HG03025 (cell line): ENCODE measurements around the gene ECE1.

Experiments
- ATAC-seq: cut with Tn5 transposase; IDR thresholded peaks from one replicate; pipeline ENCODE4 v1.9.1; 2021; ENCODE audit warnings: mild to moderate bottlenecking, moderate library complexity; ENCODE audit not compliant: unreplicated experiment, low FRiP score

The ECE1 gene

DNA sequence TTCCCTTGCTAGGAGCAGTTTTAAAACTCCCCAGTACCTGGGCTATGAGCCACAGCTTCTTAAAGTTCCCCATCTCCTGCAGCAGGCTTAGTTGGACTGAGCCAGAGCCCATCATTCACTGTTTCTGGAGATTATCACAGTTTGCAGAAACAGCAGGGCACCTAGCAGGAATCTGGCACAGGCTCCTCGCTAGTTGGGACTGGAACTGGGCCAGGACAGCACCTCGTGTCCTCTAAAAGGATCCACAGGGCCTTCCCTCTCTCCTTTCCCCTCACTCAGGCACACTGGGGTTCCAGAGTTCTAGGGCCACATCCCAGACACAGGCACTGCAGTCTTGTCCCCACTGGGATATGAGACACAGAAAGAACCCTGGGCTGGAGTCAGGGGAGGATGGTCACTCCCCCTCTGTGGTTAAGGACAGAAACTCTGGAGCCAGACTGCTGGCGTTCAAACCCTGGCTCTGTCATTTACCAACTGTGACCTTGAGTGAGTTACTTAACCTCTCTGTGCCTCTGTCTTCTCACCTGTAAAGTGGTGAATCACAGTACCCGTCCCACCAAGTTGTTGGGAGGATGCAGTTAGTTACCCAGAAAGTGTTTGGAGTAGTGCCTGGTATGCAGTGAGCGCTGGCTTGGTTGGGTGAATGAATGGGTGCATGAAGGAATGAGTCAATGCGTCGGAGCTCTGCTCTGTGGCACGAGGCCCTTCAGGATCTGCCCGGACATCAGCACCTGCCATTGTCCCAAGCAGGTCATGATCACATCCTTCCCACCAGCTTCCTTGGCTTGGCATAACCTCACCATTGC, 18.8 kb upstream of the ECE1 start:
- ATAC-seq, result no peak

DNA sequence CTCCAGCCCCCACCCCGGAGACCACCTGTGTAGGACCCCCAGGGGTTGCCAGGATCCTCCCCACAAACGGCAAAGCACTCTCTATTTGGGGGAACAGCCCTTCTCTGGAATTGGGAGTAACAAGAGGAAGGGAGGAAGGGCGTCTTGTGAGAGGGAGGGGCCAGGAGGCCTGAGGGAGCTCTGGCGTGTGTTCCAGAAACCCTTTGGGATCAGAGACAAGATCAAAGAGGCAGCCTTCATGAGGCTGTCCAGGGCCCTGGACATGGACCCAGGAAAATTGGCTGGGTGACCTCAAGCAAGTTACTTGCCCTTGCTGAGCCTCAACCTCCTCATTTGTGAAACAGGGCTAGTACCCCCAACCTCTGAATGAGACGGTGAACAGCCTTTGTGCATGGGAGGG, 18.1 kb upstream of the ECE1 start:
- no peak for ATAC-seq

DNA sequence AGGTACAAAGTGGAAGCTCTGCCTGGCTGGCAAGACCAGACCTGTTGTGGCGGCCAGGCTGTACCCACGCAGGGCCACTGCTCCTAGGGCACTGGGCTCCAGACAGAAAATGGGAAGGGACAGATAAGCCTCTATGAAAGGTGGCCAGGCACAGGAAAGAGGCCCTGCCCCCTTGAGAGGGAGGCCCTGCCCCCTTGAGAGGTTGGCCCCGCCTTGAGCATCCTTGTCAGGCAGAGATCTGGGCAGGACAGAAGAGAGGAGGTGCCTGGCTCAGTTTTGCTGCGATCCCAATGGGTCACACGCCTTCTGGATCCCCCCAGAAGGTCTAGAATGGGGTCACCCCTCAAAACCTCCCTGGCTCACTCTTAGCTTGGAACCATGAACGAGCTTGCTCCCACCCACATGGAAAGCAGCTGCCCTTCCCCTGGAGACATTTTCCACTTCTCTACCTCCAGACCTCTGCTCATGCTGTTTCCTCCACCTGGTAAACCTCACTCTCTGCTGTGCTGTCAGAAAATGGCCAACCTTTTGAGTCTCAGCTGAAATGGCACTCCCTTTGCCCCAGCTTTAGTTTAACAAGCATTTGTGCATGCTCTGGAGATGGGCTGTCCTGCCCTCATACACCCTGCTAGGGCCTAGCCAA, 17.5 kb upstream of the ECE1 start:
- ATAC-seq, result no peak

DNA sequence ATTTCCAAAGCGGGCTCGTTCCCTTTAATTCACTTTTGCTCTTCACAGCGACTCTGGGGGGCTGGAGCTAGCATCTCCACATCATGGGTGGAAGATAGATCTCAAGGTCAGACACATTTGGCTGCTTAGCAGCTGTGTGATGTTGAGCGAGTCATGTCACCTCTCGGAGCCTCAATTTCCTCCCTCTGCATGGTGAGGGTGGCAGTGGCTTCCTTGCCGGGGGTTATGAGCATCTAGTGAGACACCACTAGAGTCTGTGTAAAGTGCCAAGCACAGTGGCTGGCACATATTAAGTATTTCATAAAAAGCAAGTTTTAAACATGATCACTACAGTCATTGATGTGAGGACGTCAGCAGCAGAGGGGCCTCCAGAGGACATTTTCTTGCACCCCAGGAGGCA, 16.9 kb upstream of the ECE1 start:
- no peak for ATAC-seq

DNA sequence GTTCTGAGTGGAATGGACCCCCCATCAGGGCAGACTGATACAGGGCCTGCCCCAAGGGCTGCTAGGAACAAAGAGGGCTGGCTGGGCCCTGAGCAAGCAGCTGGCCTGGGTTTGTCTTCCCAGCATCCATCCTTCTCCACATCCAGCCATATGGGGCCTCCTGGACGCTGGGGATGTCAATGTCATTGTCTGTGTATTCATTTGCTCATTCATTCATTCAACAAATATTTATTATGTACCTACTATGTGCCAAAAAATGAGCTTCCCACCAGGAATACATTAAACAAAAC, 15.6 kb upstream of the ECE1 start:
- ATAC-seq, result no peak

DNA sequence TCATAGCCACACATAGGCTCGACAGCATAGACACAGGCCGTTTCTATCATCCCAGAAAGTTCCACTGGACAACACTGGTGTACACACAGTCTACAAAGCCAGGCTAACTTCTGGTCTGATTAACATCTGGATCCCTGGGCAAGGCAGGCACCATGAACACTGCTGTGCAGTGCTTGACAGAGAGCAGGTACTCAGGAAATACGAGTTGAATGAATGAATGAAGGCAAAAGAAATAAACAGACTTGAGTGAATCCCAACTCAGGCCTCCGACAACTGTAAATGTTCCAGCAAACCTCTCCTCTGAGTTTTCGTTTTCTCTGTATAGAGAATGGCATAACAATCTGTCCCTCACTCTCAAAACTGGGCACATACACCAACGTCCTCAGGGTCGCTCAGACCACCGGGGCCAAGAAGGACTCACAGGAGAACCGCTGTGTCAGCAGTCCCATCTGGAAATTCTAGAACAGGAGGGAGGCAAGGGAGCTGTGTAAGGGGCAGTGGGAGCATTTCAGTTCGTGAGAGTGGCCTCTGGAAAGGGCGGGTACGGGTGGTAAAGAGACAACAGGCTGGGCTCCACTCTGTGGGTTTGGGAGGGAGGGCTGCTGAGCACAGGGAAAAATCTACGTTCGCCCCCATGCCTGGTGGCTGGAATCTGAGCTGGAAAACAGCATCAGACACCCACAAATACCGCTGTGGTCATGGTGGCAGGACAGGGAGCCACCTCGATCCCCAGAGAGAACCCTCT, 15.1 kb upstream of the ECE1 start:
- no peak for ATAC-seq

DNA sequence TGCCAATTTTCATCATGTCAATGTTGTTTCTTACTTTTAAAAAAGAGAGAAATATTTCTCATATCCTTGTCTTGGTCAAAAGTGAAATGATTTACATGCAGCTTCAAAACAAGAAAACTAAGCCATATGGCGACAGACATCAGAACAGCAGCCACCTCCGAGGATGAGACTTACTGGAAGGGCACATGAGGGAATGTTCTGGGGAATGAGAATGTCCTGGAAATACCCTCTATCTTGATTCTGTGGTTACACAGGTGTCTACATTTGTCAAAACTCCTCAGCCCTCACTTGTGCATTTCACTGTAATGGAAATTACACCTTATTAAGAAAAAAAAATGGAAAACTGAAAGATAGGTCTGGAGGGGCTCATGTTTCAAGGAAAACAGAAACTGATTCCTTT, 14.2 kb upstream of the ECE1 start:
- no peak for ATAC-seq

DNA sequence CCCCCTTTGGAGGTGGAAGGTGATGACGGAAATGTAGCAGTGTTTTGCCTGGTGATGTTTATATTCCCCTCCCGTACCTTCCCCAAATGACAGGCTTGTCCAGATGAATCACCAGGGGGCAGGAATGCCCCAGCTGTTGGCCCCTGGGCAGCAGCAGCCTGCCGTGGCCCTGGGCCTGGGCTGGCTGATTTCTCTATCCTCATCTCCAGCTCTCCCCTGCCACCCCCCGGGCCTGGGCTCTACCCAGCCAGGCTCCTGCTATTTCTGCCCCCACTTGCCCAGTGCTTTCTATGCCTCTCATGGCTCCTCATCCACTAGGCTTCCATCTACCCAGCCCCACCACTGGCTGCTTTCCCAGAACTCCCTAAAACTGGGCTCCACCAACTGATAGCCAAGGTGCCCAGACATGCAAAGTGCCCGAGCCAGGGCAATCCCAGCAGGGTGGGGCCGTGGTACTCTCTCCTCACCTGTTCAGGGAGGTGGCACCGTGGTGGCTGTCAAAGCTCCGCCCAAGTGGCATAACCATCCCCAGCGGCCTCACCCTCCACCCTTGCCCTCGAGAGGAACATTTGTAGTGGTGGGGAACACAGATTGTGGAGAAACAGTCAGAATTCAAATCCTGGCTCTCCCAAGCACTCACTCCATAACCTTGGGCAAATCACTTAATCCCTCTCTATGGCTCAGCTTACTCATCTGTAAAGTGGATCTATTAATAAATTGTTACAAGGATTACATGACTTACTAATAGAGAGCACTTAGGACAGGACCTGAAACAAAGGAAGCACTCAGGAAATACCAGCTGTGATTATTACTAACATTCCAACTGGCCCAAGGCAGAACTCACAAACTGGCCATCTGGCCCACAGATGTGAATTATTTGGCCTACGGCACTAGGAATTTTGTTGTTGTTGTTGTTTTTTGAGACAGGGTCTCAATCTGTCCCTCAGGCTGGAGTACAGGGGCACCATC, 12.8 kb upstream of the ECE1 start:
- ATAC-seq, result no peak

DNA sequence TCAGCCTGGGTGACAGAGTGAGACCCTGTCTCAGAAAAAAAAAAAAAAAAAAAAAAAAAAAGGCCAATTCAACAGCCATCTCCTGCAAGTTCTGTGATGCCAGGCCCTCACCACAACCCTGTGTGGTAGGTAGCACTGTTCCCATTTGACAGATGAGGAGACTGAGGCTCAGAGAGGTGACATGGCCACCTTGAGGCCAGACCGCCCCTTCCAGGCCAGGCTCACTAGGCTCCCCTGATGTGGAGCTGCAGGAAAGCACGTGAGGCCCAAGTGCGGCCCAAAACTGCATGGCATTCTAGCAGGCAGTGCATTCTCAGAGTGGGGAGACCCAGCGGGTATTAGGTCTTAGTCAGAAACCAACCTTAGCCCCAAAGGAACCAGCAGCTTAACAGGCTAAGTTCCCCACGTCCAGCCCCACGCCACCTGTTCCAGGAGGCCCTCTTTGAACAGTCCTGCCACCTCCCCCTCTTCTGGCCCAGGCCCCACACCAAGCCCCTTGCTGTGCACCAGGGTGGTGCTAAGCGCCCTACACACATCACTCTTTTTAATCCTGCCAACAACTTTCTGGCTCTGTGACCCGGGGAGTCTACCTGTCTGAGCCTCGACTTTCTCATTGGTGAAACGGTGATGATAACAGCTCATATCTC, 11.7 kb upstream of the ECE1 start:
- ATAC-seq, result no peak

DNA sequence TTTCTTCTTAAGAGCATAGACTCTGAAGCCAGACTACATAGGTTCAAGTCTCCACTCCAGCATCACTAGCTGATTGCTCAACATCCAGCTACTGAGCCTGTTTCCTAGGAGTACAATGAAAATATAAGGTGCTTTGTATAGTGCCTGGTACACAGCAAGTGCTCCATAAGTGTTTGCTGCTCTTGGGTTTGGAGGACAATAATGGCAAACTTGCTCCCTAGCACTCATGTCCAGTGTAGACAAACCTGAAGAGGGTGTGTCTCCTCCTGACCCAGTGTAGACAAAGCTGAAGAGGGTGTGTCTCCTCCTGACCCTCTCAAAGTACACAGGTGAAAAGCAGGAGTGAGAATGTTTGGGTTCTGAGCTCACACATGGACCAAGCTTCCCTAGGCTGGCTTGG, 10.5 kb upstream of the ECE1 start:
- ATAC-seq, result no peak

DNA sequence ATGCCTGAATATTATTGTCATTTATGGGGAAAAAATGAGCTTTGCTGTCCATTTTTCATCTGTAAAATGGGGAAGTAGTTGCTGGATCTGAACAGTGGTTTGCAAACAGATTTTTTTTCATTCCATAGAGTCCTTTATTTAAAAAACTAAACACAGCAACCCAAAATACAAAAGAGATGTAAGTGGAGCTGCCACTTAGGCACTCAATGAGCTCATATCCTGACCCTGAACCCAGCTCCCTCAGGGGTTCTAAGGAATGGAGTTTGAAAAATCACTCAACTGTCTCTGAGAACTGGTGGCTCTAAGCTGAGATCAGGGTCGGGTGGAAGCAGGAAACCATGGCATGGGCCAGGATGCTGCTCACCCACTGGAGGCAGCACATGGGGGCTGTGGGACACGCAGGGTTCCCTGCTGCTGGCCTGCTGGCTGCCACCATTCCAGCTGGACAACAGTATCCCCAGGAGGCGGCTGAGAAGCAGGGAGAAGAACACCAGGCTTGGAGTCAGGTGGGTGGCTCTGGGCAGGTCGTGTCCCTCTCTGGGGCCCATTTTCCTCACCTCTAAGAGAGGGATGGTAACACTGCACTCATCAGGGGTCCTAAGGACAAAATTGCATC, 9.6 kb upstream of the ECE1 start:
- no peak for ATAC-seq

DNA sequence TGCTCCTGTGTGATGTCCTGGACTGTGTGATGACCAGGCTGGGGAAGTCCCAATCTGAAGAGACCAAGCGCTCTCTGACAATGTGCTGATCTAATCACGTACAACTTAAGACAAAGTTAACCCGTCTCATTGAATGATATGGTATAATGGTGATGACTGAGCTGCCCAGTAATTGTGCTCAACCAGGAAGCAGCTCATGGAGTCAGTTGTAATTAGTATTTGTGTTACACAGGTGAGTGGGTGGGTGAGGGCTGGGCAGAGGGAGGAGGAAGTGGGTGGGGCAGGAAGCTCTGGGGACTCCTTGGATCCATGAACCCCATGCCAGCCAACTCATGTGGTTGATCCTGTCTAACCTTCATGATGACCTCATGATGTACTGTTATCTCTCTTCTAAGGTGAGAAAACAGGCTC, 8.7 kb upstream of the ECE1 start:
- ATAC-seq, result no peak

DNA sequence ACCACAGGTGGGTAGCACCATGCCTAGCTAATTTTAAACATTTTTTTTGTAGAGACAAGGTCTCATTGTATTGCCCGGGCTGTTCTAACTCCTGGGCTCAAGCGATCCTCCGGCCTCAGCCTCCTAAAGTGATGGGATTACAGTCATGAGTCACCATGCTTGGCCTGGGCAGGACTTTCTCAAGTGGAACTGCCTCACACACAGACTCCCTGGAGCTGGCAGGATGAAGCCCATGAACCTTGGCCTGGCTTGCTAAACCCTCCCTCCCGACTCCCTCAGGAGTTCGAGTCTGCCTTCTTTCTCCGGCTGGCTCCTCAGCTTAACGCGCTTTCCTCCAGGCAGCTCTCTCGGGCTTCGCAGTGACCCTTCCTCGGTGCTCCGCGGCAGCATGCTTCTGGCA, 7.7 kb upstream of the ECE1 start:
- no peak for ATAC-seq

DNA sequence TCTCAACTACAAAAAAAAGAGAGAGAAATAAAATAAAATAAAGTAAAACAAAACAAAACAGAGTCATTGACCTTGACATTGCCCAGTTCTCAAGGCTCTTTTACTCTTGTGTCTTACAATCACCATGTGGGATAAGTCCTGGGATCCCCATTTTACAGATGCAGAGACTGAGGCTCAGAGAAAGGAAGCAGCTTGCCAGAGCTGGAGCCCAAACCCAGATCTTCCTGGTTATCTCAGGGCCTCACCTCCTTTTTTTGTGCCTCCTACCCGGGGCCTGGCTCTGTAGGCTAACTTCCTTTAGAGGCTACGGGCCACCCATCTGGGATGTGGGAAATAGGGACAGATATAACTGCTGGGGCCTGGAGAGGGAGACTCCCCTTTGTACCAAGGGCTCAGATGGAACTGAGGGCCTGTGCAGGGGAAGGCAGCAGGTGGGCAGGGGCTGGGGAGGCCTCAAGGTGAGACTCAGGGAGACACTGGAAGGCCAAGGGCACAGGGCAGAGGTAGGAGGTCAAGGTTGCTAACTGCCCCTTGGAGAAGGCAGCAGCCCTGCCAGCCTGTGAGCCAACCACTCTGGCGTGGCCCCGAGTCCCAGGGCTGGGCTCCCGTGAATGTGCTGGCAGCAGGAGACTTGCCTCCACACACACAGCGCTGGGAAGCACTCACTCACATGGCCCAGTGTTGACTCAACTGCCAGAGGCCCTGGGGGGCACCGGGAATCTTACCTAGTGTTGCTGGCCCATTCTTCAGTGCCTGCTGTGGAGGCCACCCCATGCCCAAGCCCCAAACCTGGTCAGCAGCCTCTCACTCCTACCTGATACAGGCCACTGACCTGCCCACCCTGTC, 6.5 kb upstream of the ECE1 start:
- no peak for ATAC-seq

DNA sequence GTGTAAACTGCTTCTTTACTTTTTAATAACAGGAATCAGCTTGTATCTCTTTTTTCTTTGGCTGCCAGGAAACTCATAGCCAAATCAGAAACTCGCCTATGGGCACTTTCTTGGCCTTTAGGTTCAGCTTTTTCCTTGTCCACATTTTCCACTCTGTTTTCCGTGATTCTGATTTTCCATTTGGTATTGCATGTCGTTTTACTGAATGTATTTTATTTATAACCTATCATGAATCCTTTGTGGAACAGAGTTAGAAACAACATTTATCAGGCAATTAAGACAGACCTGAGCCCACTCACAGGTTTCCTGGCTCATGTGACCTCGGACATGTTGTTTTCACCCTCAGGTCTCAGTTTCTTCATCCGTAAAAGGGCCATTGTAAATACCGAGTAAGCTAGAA, 5.3 kb upstream of the ECE1 start:
- no peak for ATAC-seq

DNA sequence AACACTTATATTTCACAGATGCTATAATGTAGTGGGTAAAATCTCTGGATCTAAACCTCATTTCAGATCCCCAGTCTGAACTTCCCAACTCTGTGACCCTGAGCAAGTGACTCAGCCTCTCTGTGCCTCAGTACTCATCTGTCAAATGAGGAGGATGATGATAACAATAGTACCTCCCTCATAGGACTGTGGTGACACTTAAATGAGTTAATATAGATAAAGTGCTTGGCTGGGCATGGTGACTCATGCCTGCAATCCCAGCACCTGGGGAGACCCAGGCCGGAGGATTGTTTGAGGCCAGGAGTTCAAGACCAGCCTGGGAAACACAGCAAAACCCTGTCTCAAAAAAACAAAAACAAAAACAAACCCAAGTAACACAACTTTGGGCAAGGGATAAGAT, 4.7 kb upstream of the ECE1 start:
- no peak for ATAC-seq

DNA sequence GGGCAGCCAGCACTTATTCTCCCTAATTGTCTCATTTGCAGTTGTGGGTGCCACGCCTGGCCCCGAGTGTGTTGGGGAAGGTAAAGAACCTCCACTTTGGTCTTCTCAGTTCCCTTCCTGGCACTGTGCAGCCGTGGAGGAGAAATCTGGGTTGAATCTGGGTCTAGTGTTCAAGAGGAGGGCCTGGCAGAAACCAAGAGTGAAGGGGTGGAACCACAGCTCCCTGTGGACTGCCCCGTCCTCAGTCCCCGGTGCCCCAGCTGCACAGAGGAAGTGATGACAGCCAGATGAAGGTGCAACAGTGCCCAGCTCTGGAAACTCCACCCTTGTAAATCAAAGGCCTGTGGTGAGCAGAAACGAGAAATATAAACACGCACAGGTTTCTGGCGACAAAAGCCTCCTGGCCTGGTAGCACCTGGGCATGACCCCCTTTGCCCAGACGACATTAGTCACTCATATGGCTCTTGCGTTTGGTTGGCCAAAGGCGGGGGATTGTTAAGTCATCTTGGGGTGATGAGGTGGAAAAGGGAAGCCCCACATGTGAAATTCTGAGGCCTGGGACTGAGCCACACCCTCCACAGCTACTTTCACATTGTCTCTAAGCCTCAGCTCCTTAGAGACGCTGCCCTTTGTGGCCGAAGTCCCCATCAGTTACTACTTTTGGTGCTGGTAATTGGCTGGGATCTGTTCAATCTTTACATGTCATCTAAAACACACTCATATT, 4.2 kb upstream of the ECE1 start:
- peak; percentile 54 for ATAC-seq

DNA sequence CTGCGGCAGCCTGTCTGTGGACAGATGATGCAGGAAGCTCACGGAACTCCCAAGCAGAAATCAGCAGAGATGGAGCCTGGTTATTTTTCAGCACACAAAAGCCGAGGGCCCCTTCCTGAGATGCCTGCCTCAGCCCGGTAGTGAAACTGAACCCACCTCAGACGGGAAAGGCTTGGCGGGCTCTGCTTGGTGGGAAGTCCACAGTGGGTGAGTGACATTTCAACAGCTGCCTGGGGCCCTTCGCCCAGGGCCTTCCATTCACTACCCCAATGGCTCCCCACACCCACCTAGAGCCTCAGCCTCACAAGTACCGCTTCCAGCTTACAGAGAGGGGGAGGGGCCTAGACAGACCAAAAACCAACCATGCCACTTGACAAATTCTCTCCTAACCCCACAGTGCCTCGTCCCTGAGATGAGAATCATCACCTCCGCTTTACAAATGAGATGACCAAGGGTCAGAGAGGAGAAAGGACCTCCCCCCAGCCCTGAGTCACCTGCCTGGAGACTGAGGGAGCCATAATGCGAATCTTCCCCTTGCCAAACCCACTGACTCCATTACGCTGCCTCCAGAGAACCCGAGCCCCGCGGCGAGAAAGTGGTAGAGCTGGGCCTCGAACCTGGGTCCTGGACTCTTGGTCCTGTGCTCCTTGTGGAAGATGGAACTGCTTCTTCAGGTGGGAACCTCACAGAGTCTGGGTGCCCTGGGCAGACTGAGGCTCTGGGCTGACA, 3.4 kb upstream of the ECE1 start:
- ATAC-seq, result no peak
